Left lung (tissue), 10 donors: Measurements from ENCODE around the gene WTAP. TPM values are rescaled to one million over a fixed set of nuclear protein-coding genes. Genes with fewer than 3 reads are reported as not detected.
"Not testable (repeated sequence)": the region's sequence is repeated elsewhere in the genome, so short reads cannot be mapped to it uniquely, and the experiment has no call there.

Experiments used
- ATAC-seq: fragments of 200-7000 bp; cut with Tn5 transposase; one replicate; pipeline ENCODE4 v1.9.1; 2020; ENCODE audit warnings: moderate library complexity
- DNase-seq, 4 donors: peaks; one replicate each; pipeline ENCODE4 v3.0.0-alpha.2; 2013 to 2020
- H3K27ac ChIP-seq, 2 donors: fragments of 200-600 bp; sonication (generic) in 1 of 2; one replicate each; pipeline versions ENCODE4 v1.5.0 to v1.8.0; 2020 to 2021
- H3K27me3 ChIP-seq, 2 donors: fragments of 200-600 bp; sonication (generic) in 1 of 2; one replicate each; pipeline versions ENCODE4 v1.5.0 to v1.8.0; 2020 to 2021
- H3K36me3 ChIP-seq, 2 donors: fragments of 200-600 bp; sonication (generic) in 1 of 2; one replicate each; pipeline versions ENCODE4 v1.5.0 to v1.8.0; 2020 to 2021
- H3K4me1 ChIP-seq, 2 donors: fragments of 200-600 bp; one replicate each; pipeline ENCODE4 v1.8.0; 2021
- H3K4me3 ChIP-seq, 2 donors: fragments of 200-600 bp; sonication (generic) in 1 of 2; one replicate each; pipeline versions ENCODE4 v1.5.0 to v1.8.0; 2020 to 2021; ENCODE audit warnings: mild to moderate bottlenecking in 1 of 2
- H3K9me3 ChIP-seq, 2 donors: fragments of 200-600 bp; sonication (generic) in 1 of 2; one replicate each; pipeline versions ENCODE4 v1.5.0 to v1.8.0; 2020 to 2021
- CTCF ChIP-seq, 2 donors: fragments of 200-600 bp; sonication (generic) in 1 of 2; IDR thresholded peaks; one replicate each; pipeline versions ENCODE4 v1.5.0 to v1.8.0; 2021; ENCODE audit warnings: antibody characterized with exemption in 2 of 2
- intact Hi-C, 2 donors: fragments of 100-400 bp; cut with DNase I; formaldehyde crosslinking; loops; one replicate each; pipeline versions ENCODE4 v1.11.2 to v1.14.2; 2022
- polyA plus RNA-seq, 6 donors: library from polyadenylated mRNA; unstranded; fragments of 120-200 nt; gene quantifications; one replicate each; pipeline ENCODE4 v1.2.1, GENCODE V29; 2013; ENCODE audit not compliant: insufficient read length in 6 of 6
- total RNA-seq, 2 donors: library from RNA; stranded (reverse); fragmentation: NEBNext Ultra II Directional; extraction: Animal tissue kit (Norgen Biotek cat#: 25700); gene quantifications; one replicate each; pipeline ENCODE4 v1.2.1, GENCODE V29; 2021
- donor health status: DM: no; HTN: yes; CAD: no.
- donor health status: DM: no; HTN: no; CAD: no.

WTAP gene
- total and polyA plus RNA-seq, 8 donors, result 66.6 to 135 (median 125) TPM

GRCh38 chr6:159729598-159730331 is 2.5 kb downstream of the WTAP start:
- Histone ChIP-seq H3K4me3 (peak overlapping the region in 1 of 2 donors; percentile 94), H3K27me3 (no peaks in the 10 kb centered on the region), H3K4me1 (peaks cover 5 to 78% of the 10 kb centered on the region in 2 donors), H3K9me3 (no peaks in the 10 kb centered on the region), H3K27ac (peak overlapping the region in 1 of 2 donors; percentile 99), H3K36me3 (no peaks in the 10 kb centered on the region)
- TF ChIP-seq CTCF (IDR thresholded peaks at IDR 0.05), result no peak
- intact Hi-C loops, result no loop called here
- DNase-seq (no peak), ATAC-seq (no peak)

- peak overlapping the region in 1 of 2 donors; percentile 99 for H3K27ac ChIP-seq
- intact Hi-C loops, result no loop called here
Observed at GRCh38 chr6:159730332-159730676, 3.0 kb downstream of the WTAP start.

GRCh38 chr6:159732550-159732949 is 5.2 kb downstream of the WTAP start:
- intact Hi-C loops, H3K27me3 ChIP-seq, H3K27ac ChIP-seq, DNase-seq, H3K9me3 ChIP-seq, ATAC-seq, H3K4me3 ChIP-seq: not testable (repeated sequence)
- H3K4me1 ChIP-seq, result peaks cover 5 to 85% of the 10 kb centered on the region in 2 donors
- H3K36me3 ChIP-seq, result peaks cover 0 to 10% of the 10 kb centered on the region in 2 donors

More at GRCh38 chr6:159730332-159730676, 3.0 kb downstream of the WTAP start:
- Histone ChIP-seq H3K4me1 (peaks cover 5 to 78% of the 10 kb centered on the region in 2 donors), H3K9me3 (no peaks in the 10 kb centered on the region), H3K27me3 (no peaks in the 10 kb centered on the region), H3K4me3 (peak overlapping the region in 1 of 2 donors; percentile 94), H3K36me3 (no peaks in the 10 kb centered on the region)
- DNase-seq, result no peak
- TF ChIP-seq CTCF (IDR thresholded peaks at IDR 0.05), result no peak
- no peak for ATAC-seq

GRCh38 chr6:159733395-159733794 is 6.1 kb downstream of the WTAP start:
- H3K4me3 ChIP-seq, H3K27me3 ChIP-seq, DNase-seq, ATAC-seq, H3K9me3 ChIP-seq, intact Hi-C loops, H3K27ac ChIP-seq: not testable (repeated sequence)
- H3K4me1 ChIP-seq, result peaks cover 5 to 94% of the 10 kb centered on the region in 2 donors
- H3K36me3 ChIP-seq, result peaks cover 0 to 14% of the 10 kb centered on the region in 2 donors

- Histone ChIP-seq H3K36me3 (peaks cover 0 to 43% of the 10 kb centered on the region in 2 donors), H3K9me3 (no peaks in the 10 kb centered on the region), H3K27me3 (no peaks in the 10 kb centered on the region), H3K27ac (no peak overlapping the region), H3K4me3 (no peak overlapping the region), H3K4me1 (peaks cover 0 to 80% of the 10 kb centered on the region in 2 donors)
- intact Hi-C loops, result no loop called here
- ATAC-seq (no peak), DNase-seq (no peak)
- no peak for TF ChIP-seq CTCF (IDR thresholded peaks at IDR 0.05)
Observed at GRCh38 chr6:159736908-159737307, 9.6 kb downstream of the WTAP start.

- intact Hi-C loops, result no loop called here
- no peak for ATAC-seq
- TF ChIP-seq CTCF (IDR thresholded peaks at IDR 0.05), result no peak
- no peaks in the 10 kb centered on the region for H3K27me3 ChIP-seq
- H3K4me1 ChIP-seq, result peaks cover 0 to 56% of the 10 kb centered on the region in 2 donors
- peaks cover 13 to 67% of the 10 kb centered on the region in 2 donors for H3K36me3 ChIP-seq
- no peak overlapping the region for H3K4me3 ChIP-seq
- DNase-seq, result no peak
- no peaks in the 10 kb centered on the region for H3K9me3 ChIP-seq
- peak overlapping the region in 1 of 2 donors; percentile 51 for H3K27ac ChIP-seq
Observed at GRCh38 chr6:159739341-159739740, 12.0 kb downstream of the WTAP start.
